ENCODE results near the gene BARX1. TPM values are rescaled to one million over a fixed set of nuclear protein-coding genes. Genes with fewer than 3 reads are reported as not detected.

The BARX1 gene
- polyA plus RNA-seq, 1 donor from 2014 or later, result not detected

DNA sequence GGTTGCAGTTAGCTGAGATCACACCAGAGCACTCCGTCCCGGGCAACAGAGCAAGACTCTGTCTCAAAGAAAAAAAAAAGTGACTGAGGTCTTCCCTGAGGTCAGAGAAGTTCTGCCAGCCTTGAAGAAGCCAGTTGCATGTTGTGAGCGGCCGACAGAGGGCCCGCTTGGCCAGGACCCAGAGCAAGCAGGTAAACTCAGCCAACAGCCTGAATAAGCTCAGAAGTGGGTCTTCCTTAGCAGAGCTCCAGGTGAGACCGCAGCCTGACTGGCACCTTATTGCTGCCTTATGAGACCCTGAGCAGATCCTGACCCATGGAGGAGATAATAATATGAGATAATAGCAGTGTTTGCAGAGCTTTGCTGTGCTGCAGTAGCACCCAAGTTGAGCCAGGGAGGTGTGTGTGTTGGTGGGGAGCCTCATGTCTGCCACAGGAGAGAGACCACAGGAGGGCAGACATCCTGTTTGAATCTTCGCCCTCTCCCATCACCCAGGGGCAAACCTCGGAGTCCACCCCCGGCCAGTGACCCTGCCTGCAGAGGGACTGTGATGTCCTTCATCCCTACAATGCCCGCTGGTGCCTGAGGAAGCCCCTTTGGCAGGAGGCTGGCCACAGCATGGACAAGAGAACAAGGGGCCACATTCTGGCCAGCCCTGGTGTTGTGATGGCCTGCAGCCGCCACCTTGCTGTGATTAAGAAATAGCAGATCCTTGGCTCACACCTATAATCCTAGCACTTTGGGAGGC, 10.8 kb upstream of the BARX1 start:
- Histone ChIP-seq H3F3A (ENCODE audit: insufficient read depth, low read length, poor library complexity, severe bottlenecking) (no peaks in the 10 kb centered on the region), H3K4me2 (ENCODE audit: low read length) (no peak overlapping the region), H3K79me2 (replicated peaks; ENCODE audit: insufficient read depth, low read length) (no peaks in the 10 kb centered on the region), H2AFZ (ENCODE audit: low read depth, low read length) (no peak overlapping the region), H4K20me1 (ENCODE audit: insufficient read depth) (no peaks in the 10 kb centered on the region), H3K4me3 (ENCODE audit: low read length) (no peak overlapping the region), H3K9ac (ENCODE audit: low read length) (no peak overlapping the region), H3K9me2 (ENCODE audit: insufficient read depth, low read length) (no peaks in the 10 kb centered on the region), H3K9me3 (ENCODE audit: low read length) (no peaks in the 10 kb centered on the region), H3K27ac (ENCODE audit: low read length) (no peak overlapping the region), H3K27me3 (ENCODE audit: insufficient read depth, low read depth, low read length) (peaks cover 18% of the 10 kb centered on the region), H3K36me3 (ENCODE audit: insufficient read depth, low read length) (no peaks in the 10 kb centered on the region)
- no peak for TF ChIP-seq SMC3 (conservative IDR thresholded peaks at IDR 0.05; ENCODE audit: poor library complexity)
- TF ChIP-seq, protein P1, sequence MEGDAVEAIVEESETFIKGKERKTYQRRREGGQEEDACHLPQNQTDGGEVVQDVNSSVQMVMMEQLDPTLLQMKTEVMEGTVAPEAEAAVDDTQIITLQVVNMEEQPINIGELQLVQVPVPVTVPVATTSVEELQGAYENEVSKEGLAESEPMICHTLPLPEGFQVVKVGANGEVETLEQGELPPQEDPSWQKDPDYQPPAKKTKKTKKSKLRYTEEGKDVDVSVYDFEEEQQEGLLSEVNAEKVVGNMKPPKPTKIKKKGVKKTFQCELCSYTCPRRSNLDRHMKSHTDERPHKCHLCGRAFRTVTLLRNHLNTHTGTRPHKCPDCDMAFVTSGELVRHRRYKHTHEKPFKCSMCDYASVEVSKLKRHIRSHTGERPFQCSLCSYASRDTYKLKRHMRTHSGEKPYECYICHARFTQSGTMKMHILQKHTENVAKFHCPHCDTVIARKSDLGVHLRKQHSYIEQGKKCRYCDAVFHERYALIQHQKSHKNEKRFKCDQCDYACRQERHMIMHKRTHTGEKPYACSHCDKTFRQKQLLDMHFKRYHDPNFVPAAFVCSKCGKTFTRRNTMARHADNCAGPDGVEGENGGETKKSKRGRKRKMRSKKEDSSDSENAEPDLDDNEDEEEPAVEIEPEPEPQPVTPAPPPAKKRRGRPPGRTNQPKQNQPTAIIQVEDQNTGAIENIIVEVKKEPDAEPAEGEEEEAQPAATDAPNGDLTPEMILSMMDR (IDR thresholded peaks at IDR 0.05; ENCODE audit: poor library complexity, severe bottlenecking), result no peak
- no peak for TF ChIP-seq MXI1 (conservative IDR thresholded peaks at IDR 0.05; ENCODE audit: poor library complexity, severe bottlenecking)
- no peak for TF ChIP-seq EZH2 (IDR thresholded peaks at IDR 0.05; ENCODE audit: borderline replicate concordance, insufficient read depth, low read length, poor library complexity, severe bottlenecking)
- no peak for TF ChIP-seq EP300 (conservative IDR thresholded peaks at IDR 0.05; ENCODE audit: poor library complexity, severe bottlenecking)
- no peak for TF ChIP-seq TAF1 (IDR thresholded peaks at IDR 0.05; ENCODE audit: low read depth)
- no peak for TF ChIP-seq POLR2AphosphoS5 (IDR thresholded peaks at IDR 0.05)
- no peak for TF ChIP-seq REST (IDR thresholded peaks at IDR 0.05; ENCODE audit: borderline replicate concordance)
- no peak for TF ChIP-seq RAD21 (conservative IDR thresholded peaks at IDR 0.05)

DNA sequence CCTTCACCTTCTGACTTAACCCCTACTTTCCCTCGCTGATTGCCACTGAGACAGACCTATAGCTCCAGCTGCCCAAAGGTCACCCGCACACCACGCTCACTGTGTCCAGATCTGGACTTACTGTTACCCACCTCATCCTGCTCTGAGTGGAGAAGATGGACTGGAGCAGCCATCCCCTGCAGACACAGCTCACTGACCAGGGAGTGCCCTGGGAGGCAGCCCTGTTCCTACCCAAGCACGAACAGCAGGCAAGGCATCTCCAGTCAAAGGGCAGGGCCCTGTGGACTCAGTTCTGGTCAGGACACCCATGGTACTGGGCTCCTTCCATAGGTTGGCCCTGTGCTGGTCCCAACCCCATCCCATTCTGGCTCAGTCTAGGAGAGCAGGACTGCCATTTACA, 9.5 kb upstream of the BARX1 start:
- Histone ChIP-seq H3K27me3 (ENCODE audit: insufficient read depth, low read depth, low read length) (peaks cover 31% of the 10 kb centered on the region), H4K20me1 (ENCODE audit: insufficient read depth) (no peaks in the 10 kb centered on the region)

More for the DNA sequence above, 9.5 kb upstream of the BARX1 start:
- Histone ChIP-seq H2AFZ (ENCODE audit: low read depth, low read length) (no peak overlapping the region), H3K79me2 (replicated peaks; ENCODE audit: insufficient read depth, low read length) (no peaks in the 10 kb centered on the region), H3K4me2 (ENCODE audit: low read length) (no peak overlapping the region), H3K36me3 (ENCODE audit: insufficient read depth, low read length) (no peaks in the 10 kb centered on the region), H3K4me3 (ENCODE audit: low read length) (no peak overlapping the region), H3K9me2 (ENCODE audit: insufficient read depth, low read length) (no peaks in the 10 kb centered on the region), H3K9me3 (ENCODE audit: low read length) (no peaks in the 10 kb centered on the region), H3F3A (ENCODE audit: insufficient read depth, low read length, poor library complexity, severe bottlenecking) (no peaks in the 10 kb centered on the region), H3K9ac (ENCODE audit: low read length) (no peak overlapping the region), H3K27ac (ENCODE audit: low read length) (no peak overlapping the region)
- TF ChIP-seq, protein P1 (IDR thresholded peaks at IDR 0.05; ENCODE audit: poor library complexity, severe bottlenecking), result no peak
- TF ChIP-seq MXI1 (conservative IDR thresholded peaks at IDR 0.05; ENCODE audit: poor library complexity, severe bottlenecking) (no peak), POLR2AphosphoS5 (IDR thresholded peaks at IDR 0.05) (no peak), SMC3 (conservative IDR thresholded peaks at IDR 0.05; ENCODE audit: poor library complexity) (no peak), EP300 (conservative IDR thresholded peaks at IDR 0.05; ENCODE audit: poor library complexity, severe bottlenecking) (no peak), REST (IDR thresholded peaks at IDR 0.05; ENCODE audit: borderline replicate concordance) (no peak), RAD21 (conservative IDR thresholded peaks at IDR 0.05) (no peak), EZH2 (IDR thresholded peaks at IDR 0.05; ENCODE audit: borderline replicate concordance, insufficient read depth, low read length, poor library complexity, severe bottlenecking) (no peak), TAF1 (IDR thresholded peaks at IDR 0.05; ENCODE audit: low read depth) (no peak)

All from neural cell (in vitro differentiated cells).